ENCODE measurements around the gene TAS2R42.
A peak's percentile ranks its signal among the peaks of the same experiment; 100 is the strongest.

Gene TAS2R42

GRCh38 chr12:11143352-11143751 is 43.4 kb downstream of the TAS2R42 start:
- DNase-seq: no peak

DNA sequence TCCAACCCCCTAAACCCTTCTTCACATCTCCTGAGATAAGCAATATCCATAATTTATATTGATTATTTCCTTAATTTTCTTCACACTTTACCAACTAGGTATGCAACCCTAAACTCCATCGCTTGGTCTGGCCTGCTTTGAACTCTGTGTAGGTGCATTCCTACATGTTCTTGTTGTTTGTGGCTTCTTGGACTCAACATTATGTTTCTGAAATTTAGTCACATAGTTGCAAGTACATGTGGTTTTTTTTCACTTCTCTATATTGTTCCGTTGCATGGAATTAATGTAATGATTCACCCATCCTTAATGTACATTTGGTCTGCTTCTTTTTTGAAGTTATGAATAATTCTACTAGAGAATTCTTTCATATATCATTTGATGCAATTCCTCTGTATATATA is 50.7 kb downstream of the TAS2R42 start:
- peak; percentile 23 for DNase-seq

Data from activated CD4-positive, alpha-beta T cell treated with anti-CD3 and anti-CD28 coated beads, Interleukin-10, Interleukin-2, amounts not matched to agents 100 ng/mL and 50 ng/mL, durations not matched to agents 16 hours and 8 hours (primary cell).